H1 (cell line): ENCODE measurements around the gene GPR65. TPM values are rescaled to one million over a fixed set of nuclear protein-coding genes. Genes with fewer than 3 reads are reported as not detected.

ENCODE experiments used
- BRCA1 ChIP-seq: IDR thresholded peaks from 2 replicates; pipeline ENCODE4 v1.6.1; 2012; ENCODE audit warnings: low read depth, low read length, improper control_type of control experiment
- JUN ChIP-seq: IDR thresholded peaks from 2 replicates; pipeline ENCODE4 v1.6.1; 2011; ENCODE audit warnings: low read depth, mild to moderate bottlenecking, improper control_type of control experiment, low read length
- polyA plus RNA-seq, 7 experiments: library from polyadenylated mRNA; depleted of rRNA in 3 of 7; stranded (reverse) in 5 of 7; unstranded in 2 of 7; fragments of >200 nt in 5 of 7; fragments of 200-250 nt in 2 of 7; gene quantifications; 1 replicate in 5 of 7; 2 replicates in 1 of 7; 4 replicates in 1 of 7; pipeline versions ENCODE4 v1.2.1 to v1.2.3, GENCODE V29; 2011 to 2013; ENCODE audit warnings: missing spikeins in 2 of 7, mixed read lengths in 2 of 7
- total RNA-seq: library from RNA; stranded (reverse); fragmentation: NEBNext Ultra II Directional; extraction: Animal tissue kit (Norgen Biotek cat#: 25700); gene quantifications from 2 replicates; pipeline ENCODE4 v1.2.1, GENCODE V29; 2021
- TF ChIP-seq, protein P1 (sequence below), 3 experiments: IDR thresholded peaks; 1 replicate in 2 of 3; 2 replicates in 1 of 3; pipeline versions ENCODE4 v1.5.1 to v1.6.1; 2011; ENCODE audit warnings: low read length in 3 of 3, mild to moderate bottlenecking in 3 of 3, inconsistent platforms in 2 of 3, low read depth in 1 of 3, moderate library complexity in 1 of 3; ENCODE audit not compliant: insufficient read depth in 1 of 3; ENCODE audit errors: control extremely low read depth in 1 of 3

Gene GPR65
- total and polyA plus RNA-seq, 2 of the 8 experiments (the other 6 are each of a cell fraction or from before 2014, with no cell fraction given) = not detected

DNA sequence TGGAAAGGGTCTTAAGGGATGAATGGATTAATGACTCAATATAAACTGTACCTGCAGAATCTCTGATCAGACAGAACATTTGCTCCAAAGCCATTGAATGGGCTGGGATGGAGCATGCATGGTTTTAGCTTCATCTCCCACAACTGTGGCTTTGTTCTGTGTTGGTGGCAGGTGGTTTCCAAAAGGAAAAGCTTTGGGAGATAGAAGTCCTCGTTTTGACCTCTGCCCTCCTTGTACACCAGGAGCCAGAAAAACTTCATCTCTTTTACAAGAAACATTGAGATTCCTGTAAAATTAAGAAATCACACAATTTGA lies 39.5 kb downstream of the GPR65 start (continued):
- TF ChIP-seq BRCA1 (no peak), JUN (no peak)
- TF ChIP-seq, protein P1, sequence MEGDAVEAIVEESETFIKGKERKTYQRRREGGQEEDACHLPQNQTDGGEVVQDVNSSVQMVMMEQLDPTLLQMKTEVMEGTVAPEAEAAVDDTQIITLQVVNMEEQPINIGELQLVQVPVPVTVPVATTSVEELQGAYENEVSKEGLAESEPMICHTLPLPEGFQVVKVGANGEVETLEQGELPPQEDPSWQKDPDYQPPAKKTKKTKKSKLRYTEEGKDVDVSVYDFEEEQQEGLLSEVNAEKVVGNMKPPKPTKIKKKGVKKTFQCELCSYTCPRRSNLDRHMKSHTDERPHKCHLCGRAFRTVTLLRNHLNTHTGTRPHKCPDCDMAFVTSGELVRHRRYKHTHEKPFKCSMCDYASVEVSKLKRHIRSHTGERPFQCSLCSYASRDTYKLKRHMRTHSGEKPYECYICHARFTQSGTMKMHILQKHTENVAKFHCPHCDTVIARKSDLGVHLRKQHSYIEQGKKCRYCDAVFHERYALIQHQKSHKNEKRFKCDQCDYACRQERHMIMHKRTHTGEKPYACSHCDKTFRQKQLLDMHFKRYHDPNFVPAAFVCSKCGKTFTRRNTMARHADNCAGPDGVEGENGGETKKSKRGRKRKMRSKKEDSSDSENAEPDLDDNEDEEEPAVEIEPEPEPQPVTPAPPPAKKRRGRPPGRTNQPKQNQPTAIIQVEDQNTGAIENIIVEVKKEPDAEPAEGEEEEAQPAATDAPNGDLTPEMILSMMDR (IDR thresholded peaks at IDR 0.05; ENCODE audit: control extremely low read depth in 1 of 3, insufficient read depth in 1 of 3, low read depth in 1 of 3, low read length in 3 of 3) = no peak
